BLaER1 (cell line): ENCODE measurements around the gene EGLN2.
"Not testable (repeated sequence)": the region's sequence is repeated elsewhere in the genome, so short reads cannot be mapped to it uniquely, and the experiment has no call there.

Experiments used
- H3K27ac ChIP-seq: shearing (Covaris generic); formaldehyde crosslinking; 2 replicates; pipeline ENCODE4 v1.8.1; 2022
- H3K27me3 ChIP-seq: shearing (Covaris generic); formaldehyde crosslinking; 2 replicates; pipeline ENCODE4 v1.8.1; 2022
- H3K36me3 ChIP-seq: shearing (Covaris generic); formaldehyde crosslinking; 2 replicates; pipeline ENCODE4 v1.8.1; 2022
- H3K4me1 ChIP-seq: shearing (Covaris generic); formaldehyde crosslinking; 2 replicates; pipeline ENCODE4 v1.8.1; 2022
- H3K4me2 ChIP-seq: shearing (Covaris generic); formaldehyde crosslinking; 2 replicates; pipeline ENCODE4 v1.8.1; 2022
- H3K4me3 ChIP-seq: shearing (Covaris generic); formaldehyde crosslinking; 2 replicates; pipeline ENCODE4 v1.8.1; 2022
- H3K9ac ChIP-seq: shearing (Covaris generic); formaldehyde crosslinking; 2 replicates; pipeline ENCODE4 v1.8.1; 2022
- H3K9me3 ChIP-seq: shearing (Covaris generic); formaldehyde crosslinking; 2 replicates; pipeline ENCODE4 v1.8.1; 2022
- H4K20me1 ChIP-seq: shearing (Covaris generic); formaldehyde crosslinking; 2 replicates; pipeline ENCODE4 v1.8.1; 2022
- Cebpa-rat ChIP-seq: shearing (Covaris generic); IDR thresholded peaks from 2 replicates; pipeline ENCODE4 v1.8.1; 2022

EGLN2 gene

GRCh38 chr19:40815223-40815622 lies 16.2 kb downstream of the EGLN2 start:
- no peak for TF ChIP-seq Cebpa-rat
- H3K36me3 ChIP-seq: 0 out of 2 replicates have a peak, but pooled peaks cover under 1% of the 10 kb centered on the region
- H3K27ac ChIP-seq: no peak overlapping the region
- peaks cover 26% of the 10 kb centered on the region for H3K27me3 ChIP-seq
- no peaks in the 10 kb centered on the region for H3K9me3 ChIP-seq
- H3K4me3 ChIP-seq: no peak overlapping the region
- H3K9ac ChIP-seq: no peak overlapping the region
- H3K4me2 ChIP-seq: no peak overlapping the region
- H3K4me1 ChIP-seq: peaks cover 37% of the 10 kb centered on the region
- peaks cover 33% of the 10 kb centered on the region for H4K20me1 ChIP-seq

- not testable (repeated sequence) for H3K9me3 ChIP-seq, H3K27ac ChIP-seq, H4K20me1 ChIP-seq, H3K27me3 ChIP-seq, H3K36me3 ChIP-seq, H3K9ac ChIP-seq
- Histone ChIP-seq H3K4me2 (peak overlapping the region; percentile 78), H3K4me1 (peaks cover 36% of the 10 kb centered on the region), H3K4me3 (peak overlapping the region; percentile 27; the same call in 1 of the 2 replicates)
Observed at GRCh38 chr19:40818480-40819399, 19.7 kb downstream of the EGLN2 start.

GRCh38 chr19:40819479-40820234 lies 20.7 kb downstream of the EGLN2 start:
- H3K4me2 ChIP-seq: peak overlapping the region; percentile 48
- H3K4me1 ChIP-seq: peaks cover 40% of the 10 kb centered on the region
- not testable (repeated sequence) for H3K9me3 ChIP-seq, H3K4me3 ChIP-seq, H3K9ac ChIP-seq, H4K20me1 ChIP-seq, H3K27ac ChIP-seq, H3K27me3 ChIP-seq, H3K36me3 ChIP-seq

GRCh38 chr19:40822161-40822560 lies 23.2 kb downstream of the EGLN2 start:
- H3K9ac ChIP-seq: no peak overlapping the region
- no peak overlapping the region for H3K27ac ChIP-seq
- H4K20me1 ChIP-seq: no peaks in the 10 kb centered on the region
- H3K4me3 ChIP-seq: no peak overlapping the region
- no peaks in the 10 kb centered on the region for H3K9me3 ChIP-seq
- no peaks in the 10 kb centered on the region for H3K27me3 ChIP-seq
- peaks cover 40% of the 10 kb centered on the region for H3K4me1 ChIP-seq
- peak overlapping the region; percentile 57; the same call in 1 of the 2 replicates for H3K4me2 ChIP-seq
- TF ChIP-seq Cebpa-rat: no peak
- H3K36me3 ChIP-seq: peaks cover 6% of the 10 kb centered on the region; the same call in 1 of the 2 replicates

- Histone ChIP-seq H3K4me2 (peak overlapping the region; percentile 57), H3K36me3 (peaks cover 14% of the 10 kb centered on the region; the same call in 1 of the 2 replicates), H3K27ac (peak overlapping the region; percentile 35; the same call in 1 of the 2 replicates), H3K4me1 (peaks cover 37% of the 10 kb centered on the region)
- not testable (repeated sequence) for H3K27me3 ChIP-seq, H4K20me1 ChIP-seq, H3K4me3 ChIP-seq, H3K9ac ChIP-seq, H3K9me3 ChIP-seq
Observed at GRCh38 chr19:40822704-40823553, 23.9 kb downstream of the EGLN2 start.

- peaks cover 26% of the 10 kb centered on the region; the same call in 1 of the 2 replicates for H3K36me3 ChIP-seq
- H3K27ac ChIP-seq, H3K4me2 ChIP-seq, H4K20me1 ChIP-seq, H3K4me3 ChIP-seq, H3K9ac ChIP-seq, H3K9me3 ChIP-seq, H3K27me3 ChIP-seq: not testable (repeated sequence)
- H3K4me1 ChIP-seq: peaks cover 19% of the 10 kb centered on the region
Observed at GRCh38 chr19:40824916-40825315, 25.9 kb downstream of the EGLN2 start.

GRCh38 chr19:40825460-40826095 lies 26.6 kb downstream of the EGLN2 start:
- not testable (repeated sequence) for H4K20me1 ChIP-seq, H3K9ac ChIP-seq, H3K9me3 ChIP-seq, H3K4me3 ChIP-seq, H3K27ac ChIP-seq, H3K27me3 ChIP-seq, H3K4me2 ChIP-seq
- Histone ChIP-seq H3K4me1 (peaks cover 19% of the 10 kb centered on the region), H3K36me3 (peaks cover 26% of the 10 kb centered on the region; the same call in 1 of the 2 replicates)

GRCh38 chr19:40826312-40826698 lies 27.3 kb downstream of the EGLN2 start:
- Histone ChIP-seq H3K36me3 (peaks cover 26% of the 10 kb centered on the region; the same call in 1 of the 2 replicates), H3K4me1 (peaks cover 19% of the 10 kb centered on the region)
- H3K9me3 ChIP-seq, H3K4me3 ChIP-seq, H3K27me3 ChIP-seq, H3K27ac ChIP-seq, H3K9ac ChIP-seq, H3K4me2 ChIP-seq, H4K20me1 ChIP-seq: not testable (repeated sequence)

- not testable (repeated sequence) for H3K27ac ChIP-seq, H3K4me3 ChIP-seq, H4K20me1 ChIP-seq, H3K4me2 ChIP-seq, H3K9ac ChIP-seq, H3K27me3 ChIP-seq, H3K9me3 ChIP-seq
- peaks cover 19% of the 10 kb centered on the region for H3K4me1 ChIP-seq
- H3K36me3 ChIP-seq: peaks cover 26% of the 10 kb centered on the region; the same call in 1 of the 2 replicates
Observed at GRCh38 chr19:40826699-40827385, 27.9 kb downstream of the EGLN2 start.
